HepG2 (cell line): ENCODE data around the gene CDK10.

Experiments
- ARNT2 ChIP-seq: sonication (generic); formaldehyde crosslinking; IDR thresholded peaks from 2 replicates; pipeline ENCODE4 v1.8.0; 2022; ENCODE audit warnings: mild to moderate bottlenecking, low read depth, missing genetic modification reagents, moderate library complexity
- CTCF ChIP-seq: sonication (generic); formaldehyde crosslinking; IDR thresholded peaks from 2 replicates; pipeline ENCODE4 v1.5.0; 2020; ENCODE audit warnings: mild to moderate bottlenecking, missing genetic modification reagents, moderate library complexity
- E2F1 ChIP-seq: sonication (generic); formaldehyde crosslinking; IDR thresholded peaks from 2 replicates; pipeline ENCODE4 v1.5.0; 2020; ENCODE audit warnings: missing genetic modification reagents
- HOXD1 ChIP-seq: sonication (generic); formaldehyde crosslinking; IDR thresholded peaks from 2 replicates; pipeline ENCODE4 v1.5.0; 2020; ENCODE audit warnings: missing genetic modification reagents
- IRF1 ChIP-seq: sonication (generic); formaldehyde crosslinking; IDR thresholded peaks from 2 replicates; pipeline ENCODE4 v1.4.0; 2020; ENCODE audit warnings: low read depth, mild to moderate bottlenecking, missing genetic modification reagents
- KLF15 ChIP-seq: sonication (generic); formaldehyde crosslinking; IDR thresholded peaks from 2 replicates; pipeline ENCODE4 v1.8.1; 2023; ENCODE audit warnings: borderline replicate concordance, mild to moderate bottlenecking, inconsistent platforms, missing genetic modification reagents, mixed read lengths
- NBN ChIP-seq: fragments of 450-650 bp; conservative IDR thresholded peaks from 2 replicates; pipeline ENCODE4 v1.6.1; 2017
- PTBP1 ChIP-seq: fragments of 200-400 bp; formaldehyde crosslinking; IDR thresholded peaks from 2 replicates; pipeline ENCODE4 v1.6.1; 2018; ENCODE audit warnings: low read length, low read depth; ENCODE audit not compliant: poor library complexity, severe bottlenecking
- SIN3A ChIP-seq: IDR thresholded peaks from 2 replicates; pipeline ENCODE4 v1.6.1; 2011; ENCODE audit warnings: low read depth, mild to moderate bottlenecking, control low read depth, low read length, borderline replicate concordance
- ZNF414 ChIP-seq: sonication (generic); formaldehyde crosslinking; IDR thresholded peaks from 2 replicates; pipeline ENCODE4 v1.5.0; 2020; ENCODE audit warnings: missing genetic modification reagents
- ZNF761 ChIP-seq: sonication (generic); formaldehyde crosslinking; conservative IDR thresholded peaks from 2 replicates; pipeline ENCODE4 v1.4.0; 2020; ENCODE audit warnings: mild to moderate bottlenecking, missing genetic modification reagents

GRCh38 chr16:89720813-89721545 is 34.5 kb downstream of the CDK10 start, which contains the start of the genes VPS9D1 and ZNF276:
- TF ChIP-seq ZNF414 (no peak; the same call in 1 of the 2 replicates), E2F1 (peak; percentile 49; the same call in 1 of the 2 replicates), NBN (no peak), IRF1 (CRISPR knock-in tag) (peak; percentile 79; the same call in 1 of the 2 replicates), HOXD1 (CRISPR knock-in tag) (peak; percentile 91), KLF15 (CRISPR knock-in tag) (no peak; the same call in 1 of the 2 replicates), PTBP1 (no peak), ARNT2 (peak; percentile 90), CTCF (CRISPR knock-in tag) (peak; percentile 30; the same call in 1 of the 2 replicates), ZNF761 (CRISPR knock-in tag) (peak; percentile 52; the same call in 1 of the 2 replicates), SIN3A (peak; percentile 56; the same call in 1 of the 2 replicates)
